ENCODE data around the gene SKP2.
"Not testable (repeated sequence)": the region's sequence is repeated elsewhere in the genome, so short reads cannot be mapped to it uniquely, and the experiment has no call there.

Gene SKP2

GRCh38 chr5:36151434-36152323 is at the start of gene SKP2, which contains the start of gene LMBRD2:
Gene SKP2 (plus strand): TSS chr5:36152111. CDS start chr5:36152263, 152 bp downstream.
Gene LMBRD2 (minus strand): TSS chr5:36151887. CDS start chr5:36143349, 8,538 bp downstream.
- DNase-seq: peak; percentile 97

- no peak for DNase-seq
Measured at GRCh38 chr5:36105819-36106218, 46.1 kb upstream of the SKP2 start.

- DNase-seq: no peak
Measured at GRCh38 chr5:36108758-36109460, 43.0 kb upstream of the SKP2 start.

- DNase-seq: no peak
Measured at GRCh38 chr5:36111238-36111637, 40.7 kb upstream of the SKP2 start.

GRCh38 chr5:36125868-36126267 is 26.0 kb upstream of the SKP2 start:
- DNase-seq: no peak

- DNase-seq: no peak
Measured at GRCh38 chr5:36128795-36129194, 23.1 kb upstream of the SKP2 start.

- not testable (repeated sequence) for DNase-seq
Measured at GRCh38 chr5:36129666-36130065, 22.2 kb upstream of the SKP2 start.

GRCh38 chr5:36133009-36133408 is 18.9 kb upstream of the SKP2 start:
- not testable (repeated sequence) for DNase-seq

GRCh38 chr5:36135988-36136387 is 15.9 kb upstream of the SKP2 start:
- DNase-seq: no peak

- DNase-seq: no peak
Measured at GRCh38 chr5:36136581-36136980, 15.3 kb upstream of the SKP2 start.

- no peak for DNase-seq
Measured at GRCh38 chr5:36138900-36139683, 12.8 kb upstream of the SKP2 start.

- DNase-seq: no peak
Measured at GRCh38 chr5:36145311-36145710, 6.6 kb upstream of the SKP2 start.

- DNase-seq: no peak
Measured at GRCh38 chr5:36146390-36146789, 5.5 kb upstream of the SKP2 start.

- DNase-seq: no peak
Measured at GRCh38 chr5:36147681-36148080, 4.2 kb upstream of the SKP2 start.

GRCh38 chr5:36150676-36151433 is 1.1 kb upstream of the SKP2 start:
- DNase-seq: peak; percentile 50

GRCh38 chr5:36152324-36153297 is 700 bp downstream of the SKP2 start:
- DNase-seq: no peak

- no peak for DNase-seq
Measured at GRCh38 chr5:36153298-36153677, 1.4 kb downstream of the SKP2 start.

GRCh38 chr5:36153726-36154125 is 1.8 kb downstream of the SKP2 start:
- DNase-seq: no peak

GRCh38 chr5:36155291-36155690 is 3.4 kb downstream of the SKP2 start:
- no peak for DNase-seq

- DNase-seq: no peak
Measured at GRCh38 chr5:36156121-36156601, 4.2 kb downstream of the SKP2 start.

- no peak for DNase-seq
Measured at GRCh38 chr5:36156619-36157018, 4.7 kb downstream of the SKP2 start.

All from stimulated activated CD4-positive, alpha-beta T cell treated with anti-CD3 and anti-CD28 coated beads, Interleukin-4, amount 100 ng/mL, for 1 hour (primary cell).